Activated CD4-positive, CD25-positive, alpha-beta regulatory T cell treated with anti-CD3 and anti-CD28 coated beads, Interleukin-2, amount 50 U/mL, for 72 hours (primary cell): ENCODE measurements around the gene STARD10.

Source experiments
- DNase-seq: peaks from one replicate; pipeline ENCODE4 v3.0.0; 2021

STARD10 gene

GRCh38 chr11:72760539-72761405, 33.1 kb downstream of the STARD10 start:
- DNase-seq: no peak

- DNase-seq: no peak
These were observed 34.3 kb downstream of the STARD10 start for GRCh38 chr11:72759468-72759985.

GRCh38 chr11:72758690-72759389, 35.0 kb downstream of the STARD10 start:
- no peak for DNase-seq

GRCh38 chr11:72758304-72758689, 35.5 kb downstream of the STARD10 start:
- no peak for DNase-seq

GRCh38 chr11:72755713-72756285, 38.0 kb downstream of the STARD10 start:
- DNase-seq: no peak

- no peak for DNase-seq
These were observed 39.2 kb downstream of the STARD10 start for GRCh38 chr11:72754544-72755155.

GRCh38 chr11:72754149-72754543, 39.7 kb downstream of the STARD10 start:
- no peak for DNase-seq

GRCh38 chr11:72753341-72754148, 40.3 kb downstream of the STARD10 start:
- DNase-seq: no peak

GRCh38 chr11:72752088-72752914, 41.5 kb downstream of the STARD10 start, which contains the start of gene ARAP1:
Gene ARAP1, minus strand, starts transcription at chr11:72752408. Its CDS starts 25,280 bp downstream, at chr11:72727128.
- peak; percentile 71 for DNase-seq

- DNase-seq: no peak
These were observed 42.4 kb downstream of the STARD10 start for GRCh38 chr11:72751116-72752087.

- no peak for DNase-seq
These were observed 43.2 kb downstream of the STARD10 start for GRCh38 chr11:72750556-72751115.

GRCh38 chr11:72750086-72750485, 43.8 kb downstream of the STARD10 start:
- no peak for DNase-seq

GRCh38 chr11:72747289-72747855, 46.5 kb downstream of the STARD10 start:
- DNase-seq: no peak

GRCh38 chr11:72746821-72747220, 47.0 kb downstream of the STARD10 start:
- no peak for DNase-seq

- no peak for DNase-seq
These were observed 47.8 kb downstream of the STARD10 start for GRCh38 chr11:72745925-72746550.

- no peak for DNase-seq
These were observed 48.3 kb downstream of the STARD10 start for GRCh38 chr11:72745511-72745910.

GRCh38 chr11:72744474-72744873, 49.4 kb downstream of the STARD10 start:
- no peak for DNase-seq

GRCh38 chr11:72743321-72744221, 50.3 kb downstream of the STARD10 start:
- no peak for DNase-seq
